Dermis microvascular lymphatic vessel endothelial cell (primary cell): ENCODE data around the gene NRP1. TPM values are rescaled to one million over a fixed set of nuclear protein-coding genes. Genes with fewer than 3 reads are reported as not detected.
"Not testable (repeated sequence)": the region's sequence is repeated elsewhere in the genome, so short reads cannot be mapped to it uniquely, and the experiment has no call there.

Experiments
- DNase-seq, 2 donors: peaks; one replicate each; pipeline versions ENCODE4 v3.0.0 to v3.0.0-alpha.2; 2010; ENCODE audit warnings: low read depth in 2 of 2
- total RNA-seq: library from RNA; depleted of rRNA; stranded (reverse); fragments of >200 nt; gene quantifications from 2 replicates; pipeline ENCODE4 v1.2.1, GENCODE V29; 2014

The NRP1 gene
- total RNA-seq = 26.2 and 65.0 TPM in 2 replicates

- no peak for DNase-seq
Measured at GRCh38 chr10:33334153-33334804, at the start of gene NRP1. TSS of gene NRP1 (minus strand) at chr10:33334667. CDS start at chr10:33334382, 285 bp downstream.

- not testable (repeated sequence) for DNase-seq
Measured at GRCh38 chr10:33384201-33384600, 49.7 kb upstream of the NRP1 start.

GRCh38 chr10:33382921-33383713, 48.6 kb upstream of the NRP1 start:
- no peak for DNase-seq

GRCh38 chr10:33382216-33382600, 47.7 kb upstream of the NRP1 start:
- DNase-seq = no peak

GRCh38 chr10:33381451-33382215, 47.2 kb upstream of the NRP1 start:
- no peak for DNase-seq

- DNase-seq = no peak
Measured at GRCh38 chr10:33377658-33378025, 43.2 kb upstream of the NRP1 start.

- peak in 1 of 2 donors; percentile 35 for DNase-seq
Measured at GRCh38 chr10:33376976-33377657, 42.6 kb upstream of the NRP1 start.

- DNase-seq = no peak
Measured at GRCh38 chr10:33376476-33376875, 42.0 kb upstream of the NRP1 start.

GRCh38 chr10:33373263-33373662, 38.8 kb upstream of the NRP1 start:
- DNase-seq = no peak

GRCh38 chr10:33371234-33371633, 36.8 kb upstream of the NRP1 start:
- no peak for DNase-seq

- no peak for DNase-seq
Measured at GRCh38 chr10:33370434-33370930, 36.0 kb upstream of the NRP1 start.

GRCh38 chr10:33368086-33368485, 33.6 kb upstream of the NRP1 start:
- no peak for DNase-seq

GRCh38 chr10:33365871-33366411, 31.5 kb upstream of the NRP1 start:
- DNase-seq = peak in 1 of 2 donors; percentile 90

GRCh38 chr10:33365301-33365700, 30.8 kb upstream of the NRP1 start:
- DNase-seq = no peak

- DNase-seq = no peak
Measured at GRCh38 chr10:33363106-33363505, 28.6 kb upstream of the NRP1 start.

GRCh38 chr10:33358016-33358415, 23.5 kb upstream of the NRP1 start:
- no peak for DNase-seq

GRCh38 chr10:33355274-33355673, 20.8 kb upstream of the NRP1 start:
- DNase-seq = no peak

- no peak for DNase-seq
Measured at GRCh38 chr10:33353853-33354252, 19.4 kb upstream of the NRP1 start.

GRCh38 chr10:33353334-33353733, 18.9 kb upstream of the NRP1 start:
- DNase-seq = no peak

- no peak for DNase-seq
Measured at GRCh38 chr10:33352615-33353014, 18.1 kb upstream of the NRP1 start.

GRCh38 chr10:33352175-33352574, 17.7 kb upstream of the NRP1 start:
- peak in 1 of 2 donors; percentile 59 for DNase-seq
